Ascending aorta (tissue), 2 donors: Measurements from ENCODE around the gene C1QTNF1. TPM values are rescaled to one million over a fixed set of nuclear protein-coding genes. Genes with fewer than 3 reads are reported as not detected.

ENCODE experiments used
- DNase-seq, 2 donors: peaks; one replicate each; pipeline ENCODE4 v3.0.0-alpha.2; 2019; ENCODE audit warnings: low spot score in 2 of 2
- H3K27ac ChIP-seq, 2 donors: fragments of 200-600 bp; sonication (generic); one replicate each; pipeline ENCODE4 v1.5.1; 2016 to 2017; ENCODE audit warnings: mild to moderate bottlenecking in 1 of 2
- H3K27me3 ChIP-seq: fragments of 200-600 bp; sonication (generic); one replicate; pipeline ENCODE4 v1.5.1; 2017
- H3K36me3 ChIP-seq, 2 donors: fragments of 200-600 bp; sonication (generic); one replicate each; pipeline ENCODE4 v1.5.1; 2016
- H3K4me1 ChIP-seq, 2 donors: fragments of 200-600 bp; sonication (generic); one replicate each; pipeline ENCODE4 v1.5.1; 2016 to 2017; ENCODE audit warnings: mild to moderate bottlenecking in 1 of 2
- H3K4me3 ChIP-seq, 2 donors: fragments of 200-600 bp; sonication (generic); one replicate each; pipeline ENCODE4 v1.5.1; 2016 to 2017; ENCODE audit warnings: mild to moderate bottlenecking in 1 of 2
- H3K9me3 ChIP-seq, 2 donors: fragments of 200-600 bp; sonication (generic); one replicate each; pipeline ENCODE4 v1.5.1; 2016
- CTCF ChIP-seq, 3 experiments: fragments of 200-600 bp in 2 of 3; fragments of 450-650 bp in 1 of 3; sonication (generic) in 2 of 3; IDR thresholded peaks; one replicate each; pipeline ENCODE4 v1.5.1; 2016 to 2019; ENCODE audit warnings: antibody characterized with exemption in 3 of 3, mild to moderate bottlenecking in 1 of 3, moderate library complexity in 1 of 3
- intact Hi-C: fragments of 100-400 bp; cut with DNase I; formaldehyde crosslinking; loops from one replicate; pipeline ENCODE4 v1.15.1; 2023
- total RNA-seq: library from RNA; depleted of rRNA; stranded (reverse); fragments of >200 nt; gene quantifications from one replicate; pipeline ENCODE4 v1.1.0, GENCODE V29; 2016

C1QTNF1 gene
- total RNA-seq, 1 donor from 2014 or later, result 435 TPM

DNA sequence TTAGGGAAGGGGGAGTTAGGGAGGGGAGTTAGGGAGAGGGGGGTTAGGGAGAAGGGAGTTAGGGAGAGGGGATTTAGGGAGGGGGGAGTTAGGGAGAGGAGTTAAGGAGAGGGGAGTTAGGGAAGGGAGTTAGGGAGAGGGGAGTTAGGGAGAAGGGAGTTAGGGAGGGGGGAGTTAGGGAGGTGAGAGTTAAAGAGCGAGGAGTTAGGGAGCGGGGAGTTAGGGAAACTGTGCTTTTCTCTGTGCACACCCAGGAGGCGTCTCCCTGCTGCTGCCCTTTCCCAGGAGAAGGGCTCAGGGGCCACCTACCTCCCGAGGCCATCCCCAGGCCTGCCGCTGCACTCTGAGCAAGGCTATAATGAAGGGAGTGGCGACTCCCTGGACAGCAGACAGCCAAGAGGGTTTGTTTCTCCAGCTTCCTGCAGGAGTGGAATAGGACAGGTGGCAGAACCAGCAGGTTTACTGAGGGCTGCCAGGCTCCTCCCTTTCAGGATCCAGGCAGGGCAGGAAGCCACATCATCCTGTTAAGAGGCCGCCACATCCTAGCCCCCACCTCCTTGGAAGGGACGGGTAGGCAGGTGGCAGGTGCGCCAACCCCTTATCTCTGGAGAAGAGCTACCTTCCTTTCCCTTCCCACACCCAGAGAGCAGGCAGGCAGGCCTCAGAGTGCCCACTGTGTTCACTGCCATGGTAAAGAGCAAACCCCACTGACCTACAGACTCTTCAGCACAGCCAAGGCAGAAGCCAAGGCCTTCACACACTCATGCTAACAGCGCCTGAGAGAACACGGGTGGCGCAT lies 18.7 kb upstream of the C1QTNF1 start:
- DNase-seq, result peak in 1 of 2 donors; percentile 60
- Histone ChIP-seq H3K4me3 (no peak overlapping the region), H3K27me3 (no peaks in the 10 kb centered on the region), H3K4me1 (peaks cover 0 to 24% of the 10 kb centered on the region in 2 donors), H3K27ac (no peak overlapping the region), H3K9me3 (no peaks in the 10 kb centered on the region), H3K36me3 (peaks cover 0 to 5% of the 10 kb centered on the region in 2 donors)
- no peak for TF ChIP-seq CTCF (IDR thresholded peaks at IDR 0.05)
- intact Hi-C loops, result no loop called here

DNA sequence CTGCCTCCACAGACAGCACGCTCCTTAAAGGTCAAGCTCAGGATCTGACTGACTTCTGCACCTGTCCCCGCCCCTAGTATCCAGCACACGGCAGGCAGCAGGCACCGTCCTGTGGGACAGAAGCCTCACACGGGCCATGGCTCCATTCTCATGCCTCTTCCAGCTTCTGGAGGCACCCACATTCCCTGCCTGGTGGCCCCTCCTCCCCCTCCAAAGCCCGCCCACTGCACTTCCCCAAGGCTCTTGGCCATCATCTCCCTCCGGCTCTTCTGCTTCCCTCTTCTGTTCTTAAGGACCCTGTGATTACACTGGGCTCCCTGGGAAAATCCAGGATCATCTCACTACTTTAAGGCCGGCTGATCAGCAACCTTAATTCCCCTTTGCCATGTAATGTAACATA lies 17.9 kb upstream of the C1QTNF1 start:
- Histone ChIP-seq H3K27ac (no peak overlapping the region), H3K27me3 (no peaks in the 10 kb centered on the region), H3K4me1 (peaks cover 0 to 25% of the 10 kb centered on the region in 2 donors), H3K36me3 (peaks cover 0 to 5% of the 10 kb centered on the region in 2 donors), H3K9me3 (no peaks in the 10 kb centered on the region), H3K4me3 (no peak overlapping the region)
- peak in 1 of 2 donors; percentile 61 for DNase-seq
- no peak for TF ChIP-seq CTCF (IDR thresholded peaks at IDR 0.05)
- intact Hi-C loops, result no loop called here

DNA sequence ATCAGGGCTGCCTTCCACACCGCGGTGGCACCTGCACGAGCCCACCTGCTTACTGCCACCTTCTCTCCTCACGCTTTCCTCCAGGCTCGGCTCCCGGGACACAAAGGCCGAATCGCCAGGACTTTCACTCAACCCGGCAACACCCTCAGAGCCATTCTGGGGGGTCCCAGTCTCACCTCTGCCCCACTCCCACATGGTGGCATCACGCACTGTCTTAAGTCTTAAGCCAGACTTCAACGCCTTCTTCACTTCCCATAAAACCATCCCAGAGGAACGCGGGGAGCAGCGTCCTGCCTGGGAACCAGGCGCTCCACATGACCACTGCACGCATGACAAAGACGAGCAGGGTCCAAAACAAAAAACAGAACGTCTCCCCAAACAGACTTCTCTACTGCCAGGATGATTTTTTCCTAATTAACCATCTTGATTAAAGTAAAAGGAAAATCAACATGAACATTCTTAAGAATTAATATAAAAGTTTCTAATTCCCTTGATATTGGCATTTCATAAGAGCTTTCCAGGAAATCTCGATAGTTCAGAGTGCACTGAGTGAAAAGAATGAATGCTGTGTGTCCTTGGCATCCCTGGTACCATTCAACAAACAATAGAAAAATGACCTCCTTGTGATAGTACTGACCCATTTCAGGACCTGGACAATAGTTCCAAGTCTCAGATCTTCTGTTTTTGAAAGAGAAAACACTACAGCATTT lies 17.0 kb upstream of the C1QTNF1 start:
- peak in 1 of 2 donors; percentile 60 for DNase-seq
- no peak overlapping the region for H3K4me3 ChIP-seq

DNA sequence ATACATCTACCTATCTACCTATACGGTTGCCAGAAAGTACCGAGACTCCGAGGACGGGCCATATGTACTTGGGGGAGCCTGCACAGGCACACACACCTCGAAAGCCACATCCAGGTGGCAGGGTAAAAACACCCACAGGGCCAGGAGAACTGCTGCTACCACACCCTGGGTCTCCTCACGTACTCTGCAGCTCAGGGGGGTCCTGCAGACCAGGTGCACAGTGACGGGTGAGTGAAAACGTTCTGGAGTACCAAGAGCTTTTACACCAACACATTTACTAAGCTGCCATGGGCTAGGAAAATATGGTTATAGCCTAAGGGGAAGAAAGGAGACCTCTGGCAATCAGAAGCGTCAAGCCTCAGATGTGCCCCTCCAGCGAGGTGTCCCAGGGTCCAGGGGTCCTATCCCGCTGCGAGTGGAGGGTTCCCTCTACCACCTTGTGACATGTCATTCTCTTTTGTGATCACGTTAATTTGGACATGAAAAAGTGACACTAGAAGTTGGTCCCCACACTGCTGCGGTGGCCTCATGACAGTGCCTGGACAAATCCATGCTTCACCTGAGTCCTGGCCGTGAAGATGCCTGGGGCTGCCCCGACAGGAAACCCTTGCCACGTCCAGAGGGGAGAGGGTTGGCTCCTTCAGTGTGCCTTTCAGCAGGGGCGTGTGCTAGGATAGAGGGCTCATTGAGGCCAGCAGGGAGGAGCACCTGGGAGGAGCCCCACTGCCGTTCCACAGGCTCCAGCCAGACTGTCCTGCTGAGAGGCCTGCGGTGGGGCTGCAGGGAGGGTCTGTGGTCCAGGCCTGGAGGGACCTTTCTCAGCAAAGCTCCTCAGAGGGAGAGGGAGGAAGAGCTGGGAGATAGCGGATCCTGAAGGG lies 16.2 kb upstream of the C1QTNF1 start:
- no peak for TF ChIP-seq CTCF (IDR thresholded peaks at IDR 0.05)
- Histone ChIP-seq H3K36me3 (no peaks in the 10 kb centered on the region), H3K4me3 (peak overlapping the region; percentile 84 to 95), H3K27me3 (no peaks in the 10 kb centered on the region), H3K9me3 (no peaks in the 10 kb centered on the region), H3K4me1 (peaks cover 0 to 25% of the 10 kb centered on the region in 2 donors), H3K27ac (no peak overlapping the region)
- DNase-seq, result peak in 1 of 2 donors; percentile 61
- intact Hi-C loops, result no loop called here

More for the DNA sequence above, 17.0 kb upstream of the C1QTNF1 start:
- no peaks in the 10 kb centered on the region for H3K27me3 ChIP-seq
- intact Hi-C loops, result no loop called here
- TF ChIP-seq CTCF (IDR thresholded peaks at IDR 0.05), result no peak
- no peaks in the 10 kb centered on the region for H3K9me3 ChIP-seq
- H3K36me3 ChIP-seq, result peaks cover 0 to 5% of the 10 kb centered on the region in 2 donors
- H3K27ac ChIP-seq, result no peak overlapping the region
- H3K4me1 ChIP-seq, result peaks cover 0 to 25% of the 10 kb centered on the region in 2 donors

DNA sequence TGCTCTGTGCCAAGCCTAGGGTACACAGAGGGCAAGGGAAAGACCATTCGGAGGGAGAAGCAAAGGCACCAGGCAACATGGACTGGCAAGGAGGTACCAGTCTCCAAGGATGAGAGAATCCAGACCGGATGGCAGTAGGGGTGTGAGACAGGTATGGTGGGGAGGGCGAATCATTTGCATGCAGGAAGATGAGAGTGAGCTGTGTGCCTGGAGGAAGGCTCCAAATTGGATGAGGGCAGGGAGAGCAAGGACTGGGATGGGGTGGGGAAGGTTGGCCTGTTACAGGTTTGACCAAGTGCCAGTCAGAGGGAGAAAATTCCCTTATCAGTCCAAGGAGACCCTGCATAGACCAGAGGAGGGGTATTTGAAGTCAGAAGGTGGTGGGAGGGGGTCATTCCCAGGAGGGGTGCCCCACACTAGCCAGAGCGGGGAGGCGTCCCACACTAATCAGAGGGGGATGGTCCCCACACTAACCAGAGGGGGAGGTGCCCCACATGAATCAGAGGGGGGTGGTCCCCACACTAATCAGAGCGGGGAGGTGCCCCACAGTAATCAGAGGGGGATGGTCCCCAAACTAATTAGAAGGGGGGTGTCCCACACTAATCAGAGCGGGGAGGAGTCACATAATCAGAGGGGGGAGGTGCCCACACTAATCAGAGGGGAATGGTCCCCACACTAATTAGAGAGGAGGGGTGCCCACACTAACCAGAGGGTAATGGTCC lies 15.1 kb upstream of the C1QTNF1 start:
- peak overlapping the region; percentile 68 to 79 for H3K27ac ChIP-seq
- H3K4me1 ChIP-seq, result peaks cover 0 to 25% of the 10 kb centered on the region in 2 donors
- H3K27me3 ChIP-seq, result no peaks in the 10 kb centered on the region
- intact Hi-C loops, result no loop called here
- peak overlapping the region; percentile 84 to 95 for H3K4me3 ChIP-seq
- no peaks in the 10 kb centered on the region for H3K36me3 ChIP-seq
- no peaks in the 10 kb centered on the region for H3K9me3 ChIP-seq
- no peak for TF ChIP-seq CTCF (IDR thresholded peaks at IDR 0.05)
- peak in 1 of 2 donors; percentile 48 for DNase-seq
